ENCODE data around the gene HAS3. TPM values are rescaled to one million over a fixed set of nuclear protein-coding genes. Genes with fewer than 3 reads are reported as not detected.

HAS3 gene
- total RNA-seq, 1 experiment from 2014 or later, result 100 TPM

DNA sequence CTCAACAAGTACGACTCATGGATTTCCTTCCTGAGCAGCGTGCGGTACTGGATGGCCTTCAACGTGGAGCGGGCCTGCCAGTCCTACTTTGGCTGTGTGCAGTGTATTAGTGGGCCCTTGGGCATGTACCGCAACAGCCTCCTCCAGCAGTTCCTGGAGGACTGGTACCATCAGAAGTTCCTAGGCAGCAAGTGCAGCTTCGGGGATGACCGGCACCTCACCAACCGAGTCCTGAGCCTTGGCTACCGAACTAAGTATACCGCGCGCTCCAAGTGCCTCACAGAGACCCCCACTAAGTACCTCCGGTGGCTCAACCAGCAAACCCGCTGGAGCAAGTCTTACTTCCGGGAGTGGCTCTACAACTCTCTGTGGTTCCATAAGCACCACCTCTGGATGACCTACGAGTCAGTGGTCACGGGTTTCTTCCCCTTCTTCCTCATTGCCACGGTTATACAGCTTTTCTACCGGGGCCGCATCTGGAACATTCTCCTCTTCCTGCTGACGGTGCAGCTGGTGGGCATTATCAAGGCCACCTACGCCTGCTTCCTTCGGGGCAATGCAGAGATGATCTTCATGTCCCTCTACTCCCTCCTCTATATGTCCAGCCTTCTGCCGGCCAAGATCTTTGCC is 9.0 kb downstream of the HAS3 start:
- Histone ChIP-seq H2BK15ac (ENCODE audit: low read depth, low read length) (no peak overlapping the region), H4K20me1 (ENCODE audit: control insufficient read depth, insufficient read depth, insufficient read length) (no peaks in the 10 kb centered on the region), H3K79me2 (ENCODE audit: insufficient read depth, low read length) (peaks cover 3% of the 10 kb centered on the region; the same call in 1 of the 2 replicates)

More for the DNA sequence above, 9.0 kb downstream of the HAS3 start:
- H2BK12ac ChIP-seq (ENCODE audit: insufficient read length, low read depth, low read length), result no peak overlapping the region
- H3K9me3 Mint-ChIP-seq, result no peaks in the 10 kb centered on the region; a peak in 2 of 5 replicates
- H3K79me1 ChIP-seq (ENCODE audit: insufficient read depth, low read depth, low read length, poor library complexity, severe bottlenecking), result no peaks in the 10 kb centered on the region
- no peak overlapping the region for H3K4me2 ChIP-seq (ENCODE audit: insufficient read depth, insufficient read length, low read length)
- H3K14ac ChIP-seq (ENCODE audit: insufficient read depth, low read length), result no peak overlapping the region
- no peak overlapping the region for H2BK5ac ChIP-seq (ENCODE audit: insufficient read length, low read length)
- no CpG with 5 or more reads among the region's 25 CpGs for WGBS (ENCODE audit: extremely low coverage, insufficient read length, low lambda C conversion rate)
- H2BK120ac ChIP-seq (ENCODE audit: low read depth, low read length, poor library complexity, severe bottlenecking), result no peak overlapping the region
- no peak overlapping the region for H3K4ac ChIP-seq (ENCODE audit: low read depth, low read length)
- H3K18ac ChIP-seq (ENCODE audit: insufficient read length, low read depth, low read length), result no peak overlapping the region
- no peak overlapping the region for H3K56ac ChIP-seq (ENCODE audit: insufficient read length, low read depth, low read length)
- H4K8ac ChIP-seq (replicated peaks; ENCODE audit: insufficient read length, low read depth, low read length), result no peak overlapping the region
- TF ChIP-seq, protein P1, sequence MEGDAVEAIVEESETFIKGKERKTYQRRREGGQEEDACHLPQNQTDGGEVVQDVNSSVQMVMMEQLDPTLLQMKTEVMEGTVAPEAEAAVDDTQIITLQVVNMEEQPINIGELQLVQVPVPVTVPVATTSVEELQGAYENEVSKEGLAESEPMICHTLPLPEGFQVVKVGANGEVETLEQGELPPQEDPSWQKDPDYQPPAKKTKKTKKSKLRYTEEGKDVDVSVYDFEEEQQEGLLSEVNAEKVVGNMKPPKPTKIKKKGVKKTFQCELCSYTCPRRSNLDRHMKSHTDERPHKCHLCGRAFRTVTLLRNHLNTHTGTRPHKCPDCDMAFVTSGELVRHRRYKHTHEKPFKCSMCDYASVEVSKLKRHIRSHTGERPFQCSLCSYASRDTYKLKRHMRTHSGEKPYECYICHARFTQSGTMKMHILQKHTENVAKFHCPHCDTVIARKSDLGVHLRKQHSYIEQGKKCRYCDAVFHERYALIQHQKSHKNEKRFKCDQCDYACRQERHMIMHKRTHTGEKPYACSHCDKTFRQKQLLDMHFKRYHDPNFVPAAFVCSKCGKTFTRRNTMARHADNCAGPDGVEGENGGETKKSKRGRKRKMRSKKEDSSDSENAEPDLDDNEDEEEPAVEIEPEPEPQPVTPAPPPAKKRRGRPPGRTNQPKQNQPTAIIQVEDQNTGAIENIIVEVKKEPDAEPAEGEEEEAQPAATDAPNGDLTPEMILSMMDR (conservative IDR thresholded peaks at IDR 0.05), result no peak
- H3K23ac ChIP-seq (ENCODE audit: insufficient read length, low read depth, low read length), result no peak overlapping the region
- H2AK5ac ChIP-seq (ENCODE audit: insufficient read length, low read length), result no peak overlapping the region
- no peaks in the 10 kb centered on the region for H3K23me2 ChIP-seq (ENCODE audit: insufficient read length, low read depth, low read length, poor library complexity, severe bottlenecking)
- H3K9ac ChIP-seq (ENCODE audit: extremely low read depth, insufficient read length, low read length), result no peak overlapping the region
- no peaks in the 10 kb centered on the region for H3K9me3 ChIP-seq (ENCODE audit: control insufficient read depth, low read depth, low read length)
- no peak overlapping the region for H4K91ac ChIP-seq (ENCODE audit: insufficient read length, low read depth, low read length)
- H3K27me3 ChIP-seq (ENCODE audit: insufficient read depth, low read length), result no peaks in the 10 kb centered on the region
- H3K4me1 Mint-ChIP-seq, result peaks cover 5 to 18% of the 10 kb centered on the region in 2 experiments
- no peaks in the 10 kb centered on the region for H3K4me1 ChIP-seq (ENCODE audit: insufficient read depth, low read length)
- no peak overlapping the region for H3K27ac ChIP-seq (ENCODE audit: insufficient read length, low read depth, low read length)
- peak overlapping the region in 1 of 3 experiments; percentile 44; a peak in 1 of 7 replicates for H3K27ac Mint-ChIP-seq
- no peak overlapping the region for H2BK20ac ChIP-seq (ENCODE audit: low read depth, low read length, poor library complexity, severe bottlenecking)
- H4K5ac ChIP-seq (ENCODE audit: insufficient read length, low read depth, low read length), result no peak overlapping the region
- no peak overlapping the region for H3K4me3 Mint-ChIP-seq
- H3K27me3 Mint-ChIP-seq (ENCODE audit: low read depth), result no peaks in the 10 kb centered on the region
- no peak overlapping the region for H3T11ph ChIP-seq (ENCODE audit: low read length)
- DNase-seq, result no peak
- no peak overlapping the region for H2AFZ ChIP-seq (ENCODE audit: low read length)
- H3K36me3 Mint-ChIP-seq (ENCODE audit: insufficient read depth in 1 of 3, low read depth in 3 of 3), result peaks cover 79 to 95% (median 89%) of the 10 kb centered on the region in 3 experiments

Data from H9 (cell line).